ENCODE data around the gene ENHO. TPM values are rescaled to one million over a fixed set of nuclear protein-coding genes. Genes with fewer than 3 reads are reported as not detected.
A peak's percentile ranks its signal among the peaks of the same experiment; 100 is the strongest.

The ENHO gene
- total and polyA plus RNA-seq, 7 donors = 0.20 to 1.2 (median 0.37) TPM; not detected in 1

GRCh38 chr9:34526026-34526425 lies 3.2 kb upstream of the ENHO start:
- no peak for TF ChIP-seq CTCF (IDR thresholded peaks at IDR 0.05)
- no peaks in the 10 kb centered on the region for H3K36me3 ChIP-seq (ENCODE audit: insufficient read depth in 1 of 2, low read depth in 1 of 2)
- peaks cover 0 to 3% (median 0%) of the 10 kb centered on the region in 3 donors for H3K27me3 ChIP-seq (ENCODE audit: insufficient read depth in 3 of 3, low read length in 2 of 3)
- H3K9me3 ChIP-seq = no peaks in the 10 kb centered on the region
- H3K27ac ChIP-seq = no peak overlapping the region
- no peak for DNase-seq
- H3K4me1 ChIP-seq = peaks cover 6% of the 10 kb centered on the region
- WGBS, 3 donors = 77 to 83% (median 80%) methylated on average over 2 of the region's 2 CpGs
- H3K4me3 ChIP-seq = no peak overlapping the region
- ATAC-seq = no peak
- intact Hi-C loops (cut with DNase I) = no loop called here

GRCh38 chr9:34524349-34524748 lies 1.6 kb upstream of the ENHO start:
- H3K4me3 ChIP-seq = no peak overlapping the region
- TF ChIP-seq CTCF (IDR thresholded peaks at IDR 0.05) = no peak
- H3K9me3 ChIP-seq = no peaks in the 10 kb centered on the region
- no peak overlapping the region for H3K27ac ChIP-seq
- ATAC-seq (no peak), DNase-seq (no peak)
- no peaks in the 10 kb centered on the region for H3K36me3 ChIP-seq (ENCODE audit: insufficient read depth in 1 of 2, low read depth in 1 of 2)
- intact Hi-C loops (cut with DNase I) = no loop called here
- WGBS, 3 donors = 66 to 68% (median 66%) methylated on average over 3 of the region's 3 CpGs
- H3K27me3 ChIP-seq (ENCODE audit: insufficient read depth in 3 of 3, low read length in 2 of 3) = peaks cover 0 to 3% (median 0%) of the 10 kb centered on the region in 3 donors
- peaks cover 6% of the 10 kb centered on the region for H3K4me1 ChIP-seq

GRCh38 chr9:34522091-34522887 lies 501 bp downstream of the ENHO start:
- no peak for ATAC-seq
- 17 to 29% (median 17%) methylated on average over 22 to 31 of the region's 31 CpGs for WGBS, 3 donors
- peaks cover 6% of the 10 kb centered on the region for H3K4me1 ChIP-seq
- TF ChIP-seq CTCF (IDR thresholded peaks at IDR 0.05) = no peak
- H3K27me3 ChIP-seq (ENCODE audit: insufficient read depth in 3 of 3, low read length in 2 of 3) = peaks cover 0 to 3% (median 0%) of the 10 kb centered on the region in 3 donors
- peak overlapping the region; percentile 60 for H3K4me3 ChIP-seq
- no peaks in the 10 kb centered on the region for H3K36me3 ChIP-seq (ENCODE audit: insufficient read depth in 1 of 2, low read depth in 1 of 2)
- H3K9me3 ChIP-seq = no peaks in the 10 kb centered on the region
- H3K27ac ChIP-seq = no peak overlapping the region
- intact Hi-C loops (cut with DNase I) = no loop called here
- no peak for DNase-seq

GRCh38 chr9:34521406-34522045 lies 1.3 kb downstream of the ENHO start:
- H3K4me1 ChIP-seq = peaks cover 6% of the 10 kb centered on the region
- ATAC-seq (no peak), DNase-seq (no peak)
- H3K36me3 ChIP-seq (ENCODE audit: insufficient read depth in 1 of 2, low read depth in 1 of 2) = no peaks in the 10 kb centered on the region
- no peaks in the 10 kb centered on the region for H3K9me3 ChIP-seq
- H3K27me3 ChIP-seq (ENCODE audit: insufficient read depth in 3 of 3, low read length in 2 of 3) = peaks cover 0 to 3% (median 0%) of the 10 kb centered on the region in 3 donors
- no peak overlapping the region for H3K27ac ChIP-seq
- TF ChIP-seq CTCF (IDR thresholded peaks at IDR 0.05) = no peak
- 95 to 99% (median 96%) methylated on average over 11 of the region's 11 CpGs for WGBS, 3 donors
- no peak overlapping the region for H3K4me3 ChIP-seq
- intact Hi-C loops (cut with DNase I) = no loop called here
